HepG2 (cell line): ENCODE measurements around the gene ZBTB43. TPM values are rescaled to one million over a fixed set of nuclear protein-coding genes. Genes with fewer than 3 reads are reported as not detected.

Experiments used
- ATM ChIP-seq: fragments of 450-650 bp; IDR thresholded peaks from 2 replicates; pipeline ENCODE4 v1.7.1; 2017; ENCODE audit warnings: mild to moderate bottlenecking, borderline replicate concordance
- BCL6 ChIP-seq: IDR thresholded peaks from 2 replicates; pipeline ENCODE4 v1.6.1; 2016; ENCODE audit warnings: missing genetic modification reagents, missing compliant biosample characterization
- CBX5 ChIP-seq: sonication (generic); formaldehyde crosslinking; IDR thresholded peaks from 2 replicates; pipeline ENCODE4 v1.4.0; 2020; ENCODE audit warnings: missing genetic modification reagents, borderline replicate concordance
- DMAP1 ChIP-seq: IDR thresholded peaks from 2 replicates; pipeline ENCODE4 v1.6.1; 2016
- FOXK2 ChIP-seq: fragments of 450-650 bp; IDR thresholded peaks from 2 replicates; pipeline ENCODE4 v1.6.1; 2016
- IKZF1 ChIP-seq: fragments of 450-650 bp; IDR thresholded peaks from 2 replicates; pipeline ENCODE4 v1.7.1; 2016
- KDM5A ChIP-seq: fragments of 200-600 bp; sonication (generic); IDR thresholded peaks from 2 replicates; pipeline ENCODE4 v1.7.0; 2018; ENCODE audit warnings: antibody characterized with exemption, mild to moderate bottlenecking, low read length, borderline replicate concordance
- KLF13 ChIP-seq: sonication (generic); formaldehyde crosslinking; IDR thresholded peaks from 2 replicates; pipeline ENCODE4 v1.4.0; 2020; ENCODE audit warnings: mild to moderate bottlenecking, missing genetic modification reagents
- KLF15 ChIP-seq: sonication (generic); formaldehyde crosslinking; IDR thresholded peaks from 2 replicates; pipeline ENCODE4 v1.8.1; 2023; ENCODE audit warnings: borderline replicate concordance, mild to moderate bottlenecking, inconsistent platforms, missing genetic modification reagents, mixed read lengths
- KLF6 ChIP-seq: IDR thresholded peaks from 2 replicates; pipeline ENCODE4 v1.8.0; 2016; ENCODE audit warnings: missing biosample characterization, missing genetic modification reagents
- LRRFIP1 ChIP-seq: sonication (generic); formaldehyde crosslinking; conservative IDR thresholded peaks from 2 replicates; pipeline ENCODE4 v1.4.0; 2020; ENCODE audit warnings: missing genetic modification reagents
- POLR2AphosphoS2 ChIP-seq: IDR thresholded peaks from 2 replicates; pipeline ENCODE4 v1.6.1; 2011; ENCODE audit warnings: low read depth, low read length, improper control_type of control experiment
- RBM22 ChIP-seq: fragments of 200-400 bp; formaldehyde crosslinking; optimal IDR thresholded peaks from 2 replicates; pipeline ENCODE3; 2017; ENCODE audit warnings: mild to moderate bottlenecking, low read length, moderate library complexity
- YEATS2 ChIP-seq: sonication (generic); formaldehyde crosslinking; IDR thresholded peaks from 2 replicates; pipeline ENCODE4 v1.4.0; 2020; ENCODE audit warnings: missing genetic modification reagents, borderline replicate concordance
- ZBTB3 ChIP-seq: sonication (generic); formaldehyde crosslinking; IDR thresholded peaks from 2 replicates; pipeline ENCODE4 v1.4.0; 2020; ENCODE audit warnings: low read depth, mild to moderate bottlenecking, moderate library complexity, missing genetic modification reagents, borderline replicate concordance
- ZBTB8A ChIP-seq: sonication (generic); formaldehyde crosslinking; IDR thresholded peaks from 2 replicates; pipeline ENCODE4 v1.4.0; 2020; ENCODE audit warnings: mild to moderate bottlenecking, low read depth, missing genetic modification reagents, borderline replicate concordance
- ZFY ChIP-seq: sonication (generic); formaldehyde crosslinking; IDR thresholded peaks from 2 replicates; pipeline ENCODE4 v1.4.0; 2020; ENCODE audit warnings: missing genetic modification reagents
- ZNF18 ChIP-seq: sonication (generic); formaldehyde crosslinking; IDR thresholded peaks from 2 replicates; pipeline ENCODE4 v1.8.0; 2022; ENCODE audit warnings: mild to moderate bottlenecking, missing genetic modification reagents; ENCODE audit not compliant: insufficient replicate concordance
- ZNF251 ChIP-seq: sonication (generic); formaldehyde crosslinking; IDR thresholded peaks from 2 replicates; pipeline ENCODE4 v1.9.0; 2021; ENCODE audit warnings: mild to moderate bottlenecking, missing genetic modification reagents
- ZNF292 ChIP-seq: sonication (generic); formaldehyde crosslinking; IDR thresholded peaks from 2 replicates; pipeline ENCODE4 v1.8.1; 2022; ENCODE audit warnings: mild to moderate bottlenecking, low read depth, missing genetic modification reagents, borderline replicate concordance
- ZNF576 ChIP-seq: sonication (generic); formaldehyde crosslinking; IDR thresholded peaks from 2 replicates; pipeline ENCODE4 v1.4.0; 2020; ENCODE audit warnings: mild to moderate bottlenecking, missing genetic modification reagents
- ZNF713 ChIP-seq: sonication (generic); formaldehyde crosslinking; IDR thresholded peaks from 2 replicates; pipeline ENCODE4 v1.4.0; 2020; ENCODE audit warnings: mild to moderate bottlenecking, missing genetic modification reagents
- ZNF782 ChIP-seq: sonication (generic); formaldehyde crosslinking; IDR thresholded peaks from 2 replicates; pipeline ENCODE4 v1.4.0; 2020; ENCODE audit warnings: missing genetic modification reagents, mild to moderate bottlenecking, borderline replicate concordance
- polyA plus RNA-seq, 8 experiments: library from polyadenylated mRNA; depleted of rRNA in 3 of 8; stranded (reverse) in 7 of 8; unstranded in 1 of 8; fragments of >200 nt; fragmentation: Illumina TruSeq in 4 of 8; extraction: Trizol in 4 of 8; gene quantifications; 2 replicates each; pipeline versions ENCODE4 v1.2.1 to v1.2.3, GENCODE V29; 2011 to 2016; ENCODE audit warnings: low read depth in 4 of 8, missing spikeins in 1 of 8, mixed read lengths in 1 of 8; ENCODE audit not compliant: insufficient read depth in 1 of 8
- total RNA-seq, 5 experiments: library from RNA; depleted of rRNA; stranded (reverse); fragments of >200 nt; fragmentation: Illumina TruSeq; extraction: Trizol; gene quantifications; 2 replicates each; pipeline ENCODE4 v1.2.3, GENCODE V29; 2016; ENCODE audit warnings: low read depth in 1 of 5

Gene ZBTB43
- total and polyA plus RNA-seq, 2 of the 13 experiments (the other 11 are each of a cell fraction or from before 2014, with no cell fraction given), result 7.1 to 31.4 TPM

- TF ChIP-seq ZNF576 (0 out of 2 replicates have a peak, but pooled peaks have one; percentile 60), KLF6 (CRISPR knock-in tag) (peak; percentile 76; the same call in 1 of the 2 replicates), BCL6 (CRISPR knock-in tag) (no peak), RBM22 (no peak), ZNF782 (no peak), ZNF292 (CRISPR knock-in tag) (peak; percentile 68), ZNF18 (CRISPR knock-in tag) (no peak), ZFY (CRISPR knock-in tag) (peak; percentile 97), KLF15 (CRISPR knock-in tag) (peak; percentile 65; the same call in 1 of the 2 replicates), ZNF713 (no peak), LRRFIP1 (CRISPR knock-in tag) (0 out of 2 replicates have a peak, but pooled peaks have one; percentile 20), ZBTB8A (CRISPR knock-in tag) (no peak; the same call in 1 of the 2 replicates), CBX5 (CRISPR knock-in tag) (no peak), FOXK2 (no peak), IKZF1 (no peak), KLF13 (no peak), YEATS2 (CRISPR knock-in tag) (peak; percentile 88; the same call in 1 of the 2 replicates), POLR2AphosphoS2 (no peak), ATM (no peak), ZBTB3 (CRISPR knock-in tag) (no peak), ZNF251 (CRISPR knock-in tag) (no peak), KDM5A (peak; percentile 35), DMAP1 (CRISPR knock-in tag) (no peak; the same call in 1 of the 2 replicates)
Measured at GRCh38 chr9:126804696-126805553, at the start of gene ZBTB43 (continued).
